ENCODE results near the gene SCN11A. TPM values are rescaled to one million over a fixed set of nuclear protein-coding genes. Genes with fewer than 3 reads are reported as not detected.

Gene SCN11A
- total RNA-seq, 1 donor from 2014 or later = not detected

- H3K36me3 ChIP-seq (ENCODE audit: control insufficient read depth, insufficient read depth, low read length) = no peaks in the 10 kb centered on the region
- DNase-seq (ENCODE audit: low read depth) (no peak), FAIRE-seq (no peak)
- TF ChIP-seq CTCF (IDR thresholded peaks at IDR 0.05; ENCODE audit: insufficient read depth, low read length, severe bottlenecking) = no peak
- H3K4me3 ChIP-seq (ENCODE audit: low read depth, low read length) = no peak overlapping the region
- no peaks in the 10 kb centered on the region for H3K27me3 ChIP-seq (ENCODE audit: control insufficient read depth, insufficient read depth, low read length)
Observed at GRCh38 chr3:39050029-39050428, 1.7 kb downstream of the SCN11A start.

GRCh38 chr3:39038165-39038564, 13.6 kb downstream of the SCN11A start:
- Histone ChIP-seq H3K27me3 (ENCODE audit: control insufficient read depth, insufficient read depth, low read length) (no peaks in the 10 kb centered on the region), H3K4me3 (ENCODE audit: low read depth, low read length) (no peak overlapping the region), H3K36me3 (ENCODE audit: control insufficient read depth, insufficient read depth, low read length) (no peaks in the 10 kb centered on the region)
- TF ChIP-seq CTCF (IDR thresholded peaks at IDR 0.05; ENCODE audit: insufficient read depth, low read length, severe bottlenecking) = no peak
- DNase-seq (ENCODE audit: low read depth) (peak; percentile 83), FAIRE-seq (no peak)

- Histone ChIP-seq H3K36me3 (ENCODE audit: control insufficient read depth, insufficient read depth, low read length) (no peaks in the 10 kb centered on the region), H3K4me3 (ENCODE audit: low read depth, low read length) (no peak overlapping the region), H3K27me3 (ENCODE audit: control insufficient read depth, insufficient read depth, low read length) (no peaks in the 10 kb centered on the region)
- TF ChIP-seq CTCF (IDR thresholded peaks at IDR 0.05; ENCODE audit: insufficient read depth, low read length, severe bottlenecking) = no peak
- no peak for DNase-seq (ENCODE audit: low read depth)
- FAIRE-seq = no peak
Observed at GRCh38 chr3:39029556-39029955, 22.2 kb downstream of the SCN11A start.

GRCh38 chr3:39028546-39028945, 23.2 kb downstream of the SCN11A start:
- no peak for TF ChIP-seq CTCF (IDR thresholded peaks at IDR 0.05; ENCODE audit: insufficient read depth, low read length, severe bottlenecking)
- DNase-seq (ENCODE audit: low read depth) = no peak
- FAIRE-seq = no peak

DNA sequence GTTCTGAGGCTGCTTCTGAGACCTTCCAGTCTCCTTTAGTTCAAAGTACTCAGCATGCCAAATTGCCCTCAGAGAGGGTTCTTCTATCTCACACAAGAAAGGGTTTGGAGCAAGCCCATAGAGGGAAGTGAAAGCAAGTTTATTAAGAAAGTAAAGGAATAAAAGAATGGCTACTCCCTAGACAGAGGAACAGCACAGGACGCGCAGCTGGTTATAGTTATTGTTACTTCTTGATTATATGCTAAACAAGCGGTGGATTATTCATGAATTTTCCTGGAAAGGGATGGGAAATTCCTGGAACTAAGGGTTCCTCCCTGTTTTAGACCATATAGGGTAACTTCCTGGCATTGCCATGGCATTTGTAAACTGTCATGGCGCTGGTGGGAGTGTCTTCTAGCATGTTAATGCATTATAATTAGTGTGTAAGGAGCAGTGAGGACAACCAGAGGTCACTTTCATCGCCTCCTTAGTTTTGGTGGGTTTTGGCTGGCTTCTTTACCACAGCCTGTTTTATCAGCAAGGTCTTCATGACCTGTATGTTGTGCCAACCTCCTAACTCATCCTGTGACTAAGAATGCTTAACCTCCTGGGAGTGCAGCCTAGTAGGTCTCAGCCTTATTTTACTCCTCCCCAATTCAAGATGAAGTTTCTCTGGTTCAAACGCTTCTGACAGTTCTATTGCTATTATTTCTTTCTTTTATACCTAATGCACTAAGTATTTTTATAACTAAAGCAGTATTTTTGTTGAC, 26.3 kb downstream of the SCN11A start:
- FAIRE-seq (no peak), DNase-seq (ENCODE audit: low read depth) (no peak)
- no peak for TF ChIP-seq CTCF (IDR thresholded peaks at IDR 0.05; ENCODE audit: insufficient read depth, low read length, severe bottlenecking)
- H3K27me3 ChIP-seq (ENCODE audit: control insufficient read depth, insufficient read depth, low read length) = no peaks in the 10 kb centered on the region
- no peak overlapping the region for H3K4me3 ChIP-seq (ENCODE audit: low read depth, low read length)
- H3K36me3 ChIP-seq (ENCODE audit: control insufficient read depth, insufficient read depth, low read length) = no peaks in the 10 kb centered on the region

More at GRCh38 chr3:39028546-39028945, 23.2 kb downstream of the SCN11A start:
- Histone ChIP-seq H3K4me3 (ENCODE audit: low read depth, low read length) (no peak overlapping the region), H3K36me3 (ENCODE audit: control insufficient read depth, insufficient read depth, low read length) (no peaks in the 10 kb centered on the region), H3K27me3 (ENCODE audit: control insufficient read depth, insufficient read depth, low read length) (no peaks in the 10 kb centered on the region)

- no peak overlapping the region for H3K4me3 ChIP-seq (ENCODE audit: low read depth, low read length)
- no peak for FAIRE-seq
- H3K27me3 ChIP-seq (ENCODE audit: control insufficient read depth, insufficient read depth, low read length) = no peaks in the 10 kb centered on the region
- no peaks in the 10 kb centered on the region for H3K36me3 ChIP-seq (ENCODE audit: control insufficient read depth, insufficient read depth, low read length)
- TF ChIP-seq CTCF (IDR thresholded peaks at IDR 0.05; ENCODE audit: insufficient read depth, low read length, severe bottlenecking) = no peak
- no peak for DNase-seq (ENCODE audit: low read depth)
Observed at GRCh38 chr3:39024497-39024896, 27.2 kb downstream of the SCN11A start.

Data from bronchial epithelial cell (primary cell).